GM18507 (cell line): ENCODE data around the gene AHI1.
"Not testable (repeated sequence)": the region's sequence is repeated elsewhere in the genome, so short reads cannot be mapped to it uniquely, and the experiment has no call there.

Experiments
- DNase-seq: peaks from one replicate; pipeline ENCODE4 v3.0.0; 2011; ENCODE audit warnings: low read depth; ENCODE audit not compliant: insufficient read length; ENCODE audit errors: extremely low spot score
- FAIRE-seq: peaks from 2 replicates; lab custom pipeline; 2011; peaks lifted over from hg19 to GRCh38; lab: Jason Lieb, UNC

AHI1 gene

GRCh38 chr6:135251498-135252441, 245.8 kb downstream of the AHI1 start:
- FAIRE-seq, result no peak
- DNase-seq, result no peak

GRCh38 chr6:135250751-135251497, 246.6 kb downstream of the AHI1 start:
- DNase-seq (no peak), FAIRE-seq (no peak)

GRCh38 chr6:135250234-135250633, 247.3 kb downstream of the AHI1 start:
- no peak for DNase-seq

GRCh38 chr6:135246412-135247012, 251.0 kb downstream of the AHI1 start:
- FAIRE-seq, DNase-seq: not testable (repeated sequence)

More at GRCh38 chr6:135250234-135250633, 247.3 kb downstream of the AHI1 start:
- no peak for FAIRE-seq

- DNase-seq (no peak), FAIRE-seq (no peak)
Measured at GRCh38 chr6:135244805-135245204, 252.7 kb downstream of the AHI1 start.

- FAIRE-seq, result peak; percentile 63
- DNase-seq, result no peak
Measured at GRCh38 chr6:135243871-135244796, 253.4 kb downstream of the AHI1 start.

GRCh38 chr6:135240711-135241110, 256.8 kb downstream of the AHI1 start:
- no peak for DNase-seq
- no peak for FAIRE-seq

- no peak for DNase-seq
- no peak for FAIRE-seq
Measured at GRCh38 chr6:135236732-135237131, 260.8 kb downstream of the AHI1 start.

- DNase-seq (no peak), FAIRE-seq (peak; percentile 46)
Measured at GRCh38 chr6:135236319-135236718, 261.2 kb downstream of the AHI1 start.

- FAIRE-seq, result no peak
- no peak for DNase-seq
Measured at GRCh38 chr6:135235716-135236115, 261.8 kb downstream of the AHI1 start.

GRCh38 chr6:135234492-135234780, 263.1 kb downstream of the AHI1 start:
- FAIRE-seq, result no peak

GRCh38 chr6:135233686-135234491, 263.7 kb downstream of the AHI1 start:
- DNase-seq (no peak), FAIRE-seq (peak; percentile 65)

More at GRCh38 chr6:135234492-135234780, 263.1 kb downstream of the AHI1 start:
- DNase-seq, result no peak
